ENCODE measurements around the gene CARHSP1.

DNA sequence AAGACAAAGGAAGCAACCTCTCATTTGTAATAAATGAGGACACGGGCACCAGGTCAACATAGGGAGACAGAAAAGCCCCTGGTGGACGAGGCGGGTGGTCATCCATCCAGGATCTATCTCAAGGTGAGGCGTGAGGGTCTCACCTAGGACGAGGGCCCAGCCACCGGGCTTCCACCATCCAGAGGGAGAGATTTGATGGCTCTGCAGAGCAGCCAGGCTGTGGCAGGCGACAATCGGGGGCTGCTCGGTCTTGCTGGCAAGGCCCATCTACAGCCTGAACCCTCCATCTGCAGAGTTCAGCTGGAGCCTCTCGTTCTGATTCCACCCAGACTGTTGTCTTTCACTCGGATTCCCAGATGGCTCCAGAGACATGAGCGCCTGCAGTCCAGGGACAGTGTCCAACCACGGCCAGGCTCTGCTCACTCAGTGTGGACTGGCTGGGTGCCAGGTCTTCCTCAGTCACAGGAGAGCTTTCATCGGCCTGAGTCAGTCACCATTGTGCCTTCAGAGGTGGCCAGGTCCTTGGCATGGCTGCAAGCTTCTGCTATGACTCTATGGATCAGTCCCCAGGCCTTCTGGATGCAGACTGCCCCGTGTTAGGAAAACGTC is 19.2 kb upstream of the CARHSP1 start:
- no peak for TF ChIP-seq CTCF (IDR thresholded peaks at IDR 0.05)
- TF ChIP-seq POLR2A (IDR thresholded peaks at IDR 0.05): no peak
